ENCODE measurements around the gene SNX7.

DNA sequence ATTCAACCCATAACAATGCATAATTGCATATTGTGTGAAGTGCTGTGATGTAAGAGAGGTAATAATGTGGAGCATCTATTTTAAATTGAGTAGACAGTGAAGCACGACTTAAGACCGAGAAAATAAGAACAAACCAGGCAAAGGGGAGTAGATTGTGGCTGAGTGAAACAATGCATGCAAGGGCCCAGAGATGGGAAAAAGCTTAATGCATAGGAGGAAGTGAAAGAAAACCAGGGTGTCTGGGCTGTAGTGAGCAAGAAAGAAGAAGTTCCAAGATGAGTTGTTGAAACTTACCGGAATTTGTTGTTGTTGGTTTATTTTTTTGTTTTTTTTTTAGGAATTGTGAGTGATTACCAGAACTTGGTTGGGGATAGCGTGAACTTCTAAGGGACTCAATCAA lies 104.7 kb downstream of the SNX7 start:
- TF ChIP-seq, protein P1, sequence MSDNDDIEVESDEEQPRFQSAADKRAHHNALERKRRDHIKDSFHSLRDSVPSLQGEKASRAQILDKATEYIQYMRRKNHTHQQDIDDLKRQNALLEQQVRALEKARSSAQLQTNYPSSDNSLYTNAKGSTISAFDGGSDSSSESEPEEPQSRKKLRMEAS (IDR thresholded peaks at IDR 0.05): no peak
- TF ChIP-seq TAF1 (IDR thresholded peaks at IDR 0.05; ENCODE audit: low read depth): no peak
- no peak for TF ChIP-seq EP300 (IDR thresholded peaks at IDR 0.05; ENCODE audit: borderline replicate concordance)
- TF ChIP-seq CREB1 (IDR thresholded peaks at IDR 0.05; ENCODE audit: low read depth): no peak
- TF ChIP-seq FOXM1 (IDR thresholded peaks at IDR 0.05; ENCODE audit: borderline replicate concordance, low read depth): no peak
- TF ChIP-seq, protein P2, sequence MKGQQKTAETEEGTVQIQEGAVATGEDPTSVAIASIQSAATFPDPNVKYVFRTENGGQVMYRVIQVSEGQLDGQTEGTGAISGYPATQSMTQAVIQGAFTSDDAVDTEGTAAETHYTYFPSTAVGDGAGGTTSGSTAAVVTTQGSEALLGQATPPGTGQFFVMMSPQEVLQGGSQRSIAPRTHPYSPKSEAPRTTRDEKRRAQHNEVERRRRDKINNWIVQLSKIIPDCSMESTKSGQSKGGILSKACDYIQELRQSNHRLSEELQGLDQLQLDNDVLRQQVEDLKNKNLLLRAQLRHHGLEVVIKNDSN (IDR thresholded peaks at IDR 0.05): no peak
- no peak for TF ChIP-seq RAD21 (IDR thresholded peaks at IDR 0.05; ENCODE audit: low read depth)
- no peak for TF ChIP-seq REST (IDR thresholded peaks at IDR 0.05; ENCODE audit: low read depth)
- no peak for TF ChIP-seq TEAD4 (IDR thresholded peaks at IDR 0.05)
- no peak for TF ChIP-seq TCF12 (IDR thresholded peaks at IDR 0.05; ENCODE audit: low read depth)
- TF ChIP-seq YY1 (IDR thresholded peaks at IDR 0.05; ENCODE audit: low read depth): no peak

Data from Ishikawa (cell line).